GM19023 (cell line): ENCODE measurements around the gene HPN.

ENCODE experiments used
- ATAC-seq: cut with Tn5 transposase; IDR thresholded peaks from one replicate; pipeline ENCODE4 v1.9.1; 2021; ENCODE audit warnings: mild to moderate bottlenecking, moderate library complexity; ENCODE audit not compliant: unreplicated experiment

The HPN gene

GRCh38 chr19:35080613-35081170, 39.2 kb downstream of the HPN start:
- ATAC-seq: no peak

GRCh38 chr19:35081201-35081600, 39.7 kb downstream of the HPN start:
- ATAC-seq: no peak

GRCh38 chr19:35083691-35084508, 42.4 kb downstream of the HPN start:
- no peak for ATAC-seq

GRCh38 chr19:35084509-35084762, 42.9 kb downstream of the HPN start:
- no peak for ATAC-seq

GRCh38 chr19:35085947-35086346, 44.4 kb downstream of the HPN start:
- ATAC-seq: no peak

GRCh38 chr19:35086455-35086854, 44.9 kb downstream of the HPN start:
- ATAC-seq: no peak

GRCh38 chr19:35087393-35087792, 45.9 kb downstream of the HPN start:
- no peak for ATAC-seq

- no peak for ATAC-seq
Observed at GRCh38 chr19:35088131-35088913, 46.8 kb downstream of the HPN start.

- no peak for ATAC-seq
Observed at GRCh38 chr19:35089554-35089953, 48.0 kb downstream of the HPN start.

GRCh38 chr19:35090160-35090505, 48.6 kb downstream of the HPN start:
- no peak for ATAC-seq

- ATAC-seq: no peak
Observed at GRCh38 chr19:35090506-35091214, 49.1 kb downstream of the HPN start.

GRCh38 chr19:35093430-35093829, 51.9 kb downstream of the HPN start:
- ATAC-seq: no peak

GRCh38 chr19:35093941-35094647, 52.6 kb downstream of the HPN start:
- ATAC-seq: no peak

- ATAC-seq: no peak
Observed at GRCh38 chr19:35094656-35095055, 53.1 kb downstream of the HPN start.

GRCh38 chr19:35095667-35096368, 54.3 kb downstream of the HPN start:
- no peak for ATAC-seq

GRCh38 chr19:35098413-35099049, 57.0 kb downstream of the HPN start:
- no peak for ATAC-seq

- ATAC-seq: no peak
Observed at GRCh38 chr19:35099155-35099896, 57.8 kb downstream of the HPN start.

GRCh38 chr19:35099897-35100275, 58.4 kb downstream of the HPN start:
- ATAC-seq: no peak
